B cell (primary cell): ENCODE data around the gene COL8A2. TPM values are rescaled to one million over a fixed set of nuclear protein-coding genes. Genes with fewer than 3 reads are reported as not detected.

Experiments used
- ATAC-seq: fragments of 200-7000 bp; cut with Tn5 transposase; one replicate; pipeline ENCODE4 v1.10.0; 2021; ENCODE audit warnings: low read depth, mild to moderate bottlenecking, moderate number of reproducible peaks, moderate library complexity
- CTCF ChIA-PET: fragments of 350-600 bp; sonication (Branson Sonifier 250); formaldehyde crosslinking; loops from one replicate; lab custom pipeline; 2021; ENCODE audit warnings: antibody characterized with exemption, inconsistent platforms; lab: Charles Lee
- POLR2A ChIA-PET: fragments of 350-600 bp; sonication (Branson Sonifier 250); formaldehyde crosslinking; loops from one replicate; lab custom pipeline; 2021; ENCODE audit warnings: antibody characterized with exemption; lab: Charles Lee
- DNase-seq: peaks from one replicate; pipeline ENCODE4 v3.0.0; 2013
- H2AFZ ChIP-seq: 2 replicates; pipeline ENCODE4 v1.6.1; 2012; ENCODE audit warnings: mild to moderate bottlenecking, low read depth, low read length; ENCODE audit not compliant: insufficient read depth, poor library complexity, severe bottlenecking
- H3K27ac ChIP-seq, 2 donors: 1 replicate in 1 of 2; 2 replicates in 1 of 2; pipeline ENCODE4 v1.5.1; 2012 to 2013; ENCODE audit warnings: low read length in 2 of 2, mild to moderate bottlenecking in 2 of 2, moderate library complexity in 1 of 2
- H3K27me3 ChIP-seq, 4 experiments: fragments of 200-600 bp in 1 of 4; sonication (generic) in 1 of 4; replicated peaks in 1 of 4; 1 replicate in 2 of 4; 2 replicates in 2 of 4; pipeline versions ENCODE4 v1.6.1 to v1.7.0; 2013 to 2016; ENCODE audit warnings: low read length in 3 of 4, mild to moderate bottlenecking in 2 of 4, mixed read lengths in 1 of 4, moderate library complexity in 1 of 4; ENCODE audit not compliant: insufficient read depth in 4 of 4, control insufficient read depth in 3 of 4; ENCODE audit errors: control extremely low read depth in 1 of 4
- H3K36me3 ChIP-seq, 2 experiments: replicated peaks in 1 of 2; 1 replicate in 1 of 2; 2 replicates in 1 of 2; pipeline versions ENCODE4 v1.6.1 to v1.7.1; 2013; ENCODE audit warnings: low read length in 1 of 2; ENCODE audit not compliant: insufficient read depth in 2 of 2, control insufficient read depth in 1 of 2; ENCODE audit errors: control extremely low read depth in 1 of 2, extremely low read depth in 1 of 2
- H3K4me1 ChIP-seq, 2 donors: fragments of 200-600 bp in 1 of 2; sonication (generic) in 1 of 2; 1 replicate in 1 of 2; 2 replicates in 1 of 2; pipeline versions ENCODE4 v1.5.1 to v1.6.1; 2013 to 2017; ENCODE audit warnings: low read length in 2 of 2; ENCODE audit not compliant: control insufficient read depth in 2 of 2, insufficient read depth in 2 of 2
- H3K4me2 ChIP-seq: replicated peaks from 2 replicates; pipeline ENCODE3; 2012; ENCODE audit warnings: mild to moderate bottlenecking, low read depth, low read length; ENCODE audit not compliant: poor library complexity, severe bottlenecking
- H3K4me3 ChIP-seq, 5 experiments: fragments of 200-600 bp in 1 of 5; sonication (generic) in 1 of 5; 1 replicate in 3 of 5; 2 replicates in 2 of 5; pipeline versions ENCODE4 v1.5.1 to v1.7.0; 2011 to 2016; ENCODE audit warnings: low read length in 4 of 5, mild to moderate bottlenecking in 4 of 5, low read depth in 2 of 5, control low read depth in 1 of 5, moderate library complexity in 1 of 5; ENCODE audit not compliant: insufficient read depth in 1 of 5; ENCODE audit errors: control extremely low read depth in 1 of 5, extremely low read depth in 1 of 5
- H3K79me2 ChIP-seq: fragments of 200-600 bp; sonication (generic); one replicate; pipeline ENCODE4 v1.6.0; 2016; ENCODE audit warnings: low read length; ENCODE audit not compliant: control insufficient read depth, insufficient read depth
- H3K9ac ChIP-seq: fragments of 200-600 bp; sonication (generic); 2 replicates; pipeline ENCODE4 v1.6.1; 2017; ENCODE audit warnings: mild to moderate bottlenecking, low read length, moderate library complexity
- H3K9me3 ChIP-seq, 3 donors: one replicate each; pipeline versions ENCODE4 v1.6.1 to v1.7.1; 2013; ENCODE audit warnings: low read length in 2 of 3; ENCODE audit not compliant: control insufficient read depth in 2 of 3, insufficient read depth in 1 of 3; ENCODE audit errors: control extremely low read depth in 1 of 3
- H4K20me1 ChIP-seq: 2 replicates; pipeline ENCODE4 v1.6.0; 2012; ENCODE audit warnings: mild to moderate bottlenecking, low read length; ENCODE audit not compliant: insufficient read depth, control insufficient read depth, poor library complexity, severe bottlenecking
- H3K27ac Mint-ChIP-seq: one replicate; pipeline ENCODE4 v1.8.0; 2021; ENCODE audit warnings: mixed read lengths
- H3K27me3 Mint-ChIP-seq: one replicate; pipeline ENCODE4 v1.8.0; 2021; ENCODE audit warnings: mixed read lengths
- H3K4me1 Mint-ChIP-seq: one replicate; pipeline ENCODE4 v1.8.0; 2021; ENCODE audit warnings: mixed read lengths
- H3K4me3 Mint-ChIP-seq: one replicate; pipeline ENCODE4 v1.8.0; 2021; ENCODE audit warnings: mixed read lengths
- H3K9me3 Mint-ChIP-seq: one replicate; pipeline ENCODE4 v1.8.0; 2022; ENCODE audit warnings: mixed read lengths; ENCODE audit not compliant: insufficient read depth
- CTCF ChIP-seq: fragments of 200-600 bp; IDR thresholded peaks from one replicate; pipeline ENCODE4 v1.8.0; 2022; ENCODE audit warnings: antibody characterized with exemption, mild to moderate bottlenecking
- EZH2 ChIP-seq: IDR thresholded peaks from 2 replicates; pipeline ENCODE4 v1.6.1; 2012; ENCODE audit warnings: borderline replicate concordance, low read depth, mild to moderate bottlenecking, moderate library complexity, low read length; ENCODE audit not compliant: insufficient read depth, poor library complexity, severe bottlenecking
- WGBS: methylation state at CpG from one replicate; pipeline ENCODE4 v1.1.5; 2013; ENCODE audit warnings: missing lambda C conversion rate; ENCODE audit not compliant: insufficient coverage; 5-methylcytosine and 5-hydroxymethylcytosine counted together
- intact Hi-C: fragments of 100-400 bp; cut with micrococcal nuclease; formaldehyde crosslinking; loops from one replicate; pipeline ENCODE4 v1.10.0; 2022
- polyA plus RNA-seq: library from polyadenylated mRNA; depleted of rRNA; stranded (reverse); fragments of >200 nt; gene quantifications from 2 replicates; pipeline ENCODE4 v1.2.3, GENCODE V29; 2012
- total RNA-seq, 2 donors: library from RNA; stranded (reverse); fragments of 120-200 nt in 1 of 2; gene quantifications; 1 replicate in 1 of 2; 2 replicates in 1 of 2; pipeline versions ENCODE4 v1.2.3 to v1.2.4, GENCODE V29; 2013 to 2022

COL8A2 gene
- total and polyA plus RNA-seq, 2 donors (not counting 1 experiment from before 2014, with no cell fraction given), result 0.17 TPM; not detected in 1

DNA sequence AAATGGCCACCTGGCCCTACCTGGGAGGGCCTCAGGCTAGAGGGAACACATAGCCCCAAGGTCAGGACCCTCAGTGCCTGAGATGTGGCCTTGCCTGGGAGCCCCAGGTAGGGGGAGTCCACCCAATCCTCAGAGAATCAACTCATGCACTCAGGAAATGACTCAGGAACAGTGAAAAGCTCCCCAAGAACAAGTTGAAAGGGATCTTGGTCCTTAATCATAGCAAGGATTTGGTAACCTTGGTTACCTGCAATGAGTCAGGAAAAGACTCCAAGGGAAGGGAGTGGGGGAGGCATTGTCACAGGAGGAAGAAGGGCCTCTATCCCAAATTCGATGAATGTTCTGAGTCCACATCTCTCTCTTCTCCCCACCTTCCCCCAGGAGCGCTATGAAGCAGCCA lies 48.0 kb upstream of the COL8A2 start:
- no CpG with 5 or more reads among the region's 2 CpGs for WGBS
- DNase-seq (no peak), ATAC-seq (no peak)
- ChIA-PET CTCF (interaction anchor here (1.0 to 2.5 kb wide), 2 partner anchors 15 to 247 kb away, joined by 3 to 10 read pairs; no protein-coding TSS in a partner anchor), POLR2A (no interaction called here)
- no peaks in the 10 kb centered on the region for H3K9me3 ChIP-seq
- H3K4me1 ChIP-seq, result peaks cover 11 to 13% of the 10 kb centered on the region in 2 donors
- Mint-ChIP-seq H3K4me1 (peaks cover 19% of the 10 kb centered on the region), H3K4me3 (no peak overlapping the region), H3K27me3 (no peaks in the 10 kb centered on the region), H3K9me3 (no peaks in the 10 kb centered on the region), H3K27ac (no peak overlapping the region)
- no peak overlapping the region for H2AFZ ChIP-seq
- H4K20me1 ChIP-seq, result peaks cover 28% of the 10 kb centered on the region
- no peak overlapping the region for H3K4me2 ChIP-seq
- H3K4me3 ChIP-seq, result no peak overlapping the region
- peaks cover 5 to 63% of the 10 kb centered on the region in 2 experiments for H3K36me3 ChIP-seq
- intact Hi-C loops, result no loop called here
- no peak overlapping the region for H3K9ac ChIP-seq
- H3K27me3 ChIP-seq, result no peaks in the 10 kb centered on the region
- H3K79me2 ChIP-seq, result peaks cover 25% of the 10 kb centered on the region
- H3K27ac ChIP-seq, result no peak overlapping the region
- TF ChIP-seq EZH2, result no peak
- no peak for TF ChIP-seq CTCF

GRCh38 chr1:36172017-36172747 lies 47.2 kb upstream of the COL8A2 start:
- no peak overlapping the region for H3K4me3 ChIP-seq
- H3K4me1 Mint-ChIP-seq, result peaks cover 19% of the 10 kb centered on the region
- H3K9ac ChIP-seq, result no peak overlapping the region
- POLR2A ChIA-PET, result no interaction called here
- H3K79me2 ChIP-seq, result peaks cover 33% of the 10 kb centered on the region
- H3K4me1 ChIP-seq, result peaks cover 11 to 13% of the 10 kb centered on the region in 2 donors
- TF ChIP-seq EZH2 (no peak), CTCF (no peak)
- DNase-seq (no peak), ATAC-seq (no peak)
- H3K27me3 ChIP-seq, result no peaks in the 10 kb centered on the region
- H3K4me3 Mint-ChIP-seq, result no peak overlapping the region
- WGBS, result 98% methylated on average over 21 of the region's 21 CpGs
- no peaks in the 10 kb centered on the region for H3K9me3 Mint-ChIP-seq
- intact Hi-C loops, result no loop called here
- no peak overlapping the region for H3K27ac Mint-ChIP-seq
- CTCF ChIA-PET, result interaction anchor here (2.5 kb wide), 1 partner anchor 16 kb away, joined by 10 read pairs; no protein-coding TSS in a partner anchor
- H3K4me2 ChIP-seq, result no peak overlapping the region
- peaks cover 5 to 60% of the 10 kb centered on the region in 2 experiments for H3K36me3 ChIP-seq
- no peaks in the 10 kb centered on the region for H3K9me3 ChIP-seq
- H3K27me3 Mint-ChIP-seq, result no peaks in the 10 kb centered on the region
- H4K20me1 ChIP-seq, result peaks cover 36% of the 10 kb centered on the region
- H2AFZ ChIP-seq, result no peak overlapping the region
- no peak overlapping the region for H3K27ac ChIP-seq
